ENCODE measurements around the gene AKAP17A. TPM values are rescaled to one million over a fixed set of nuclear protein-coding genes. Genes with fewer than 3 reads are reported as not detected.

Gene AKAP17A
- total and polyA plus RNA-seq, 2 donors (not counting 1 experiment from before 2014, with no cell fraction given): 9.3 to 17.8 TPM

- Histone ChIP-seq H3K9ac (ENCODE audit: insufficient read depth, low read length) (no peak overlapping the region), H2AFZ (ENCODE audit: low read length) (no peak overlapping the region), H3K79me2 (ENCODE audit: control insufficient read depth, insufficient read depth, low read length) (no peaks in the 10 kb centered on the region), H3K27me3 (ENCODE audit: control insufficient read depth, insufficient read depth, low read length) (no peaks in the 10 kb centered on the region), H3K4me1 (ENCODE audit: control insufficient read depth, extremely low read depth, insufficient read depth, low read length) (no peaks in the 10 kb centered on the region), H3K4me2 (ENCODE audit: extremely low read depth, insufficient read depth, low read length) (no peak overlapping the region), H3K9me3 (ENCODE audit: control insufficient read depth, insufficient read depth, low read depth, low read length) (no peaks in the 10 kb centered on the region), H3K27ac (ENCODE audit: insufficient read depth, low read length) (no peak overlapping the region), H3K4me3 (replicated peaks in 1 of 4; ENCODE audit: control extremely low read depth in 1 of 4, insufficient read depth in 1 of 4, low read depth in 3 of 4, low read length in 4 of 4) (no peak overlapping the region), H4K20me1 (ENCODE audit: control insufficient read depth, extremely low read depth, insufficient read depth, low read length) (no peaks in the 10 kb centered on the region), H3K36me3 (ENCODE audit: control insufficient read depth, insufficient read depth, low read length) (no peaks in the 10 kb centered on the region)
- TF ChIP-seq CTCF (conservative IDR thresholded peaks at IDR 0.05 in 1 of 2, IDR thresholded peaks at IDR 0.05 in 1 of 2; ENCODE audit: low read depth in 1 of 2, low read length in 2 of 2) (no peak), EZH2 (IDR thresholded peaks at IDR 0.05; ENCODE audit: low read length, missing control alignments) (no peak)
- DNase-seq (ENCODE audit: low read depth in 2 of 2): no peak
Measured at GRCh38 chrX:1610166-1610565, 18.8 kb downstream of the AKAP17A start.

- no peak overlapping the region for H3K9ac ChIP-seq (ENCODE audit: insufficient read depth, low read length)
- H3K36me3 ChIP-seq (ENCODE audit: control insufficient read depth, insufficient read depth, low read length): no peaks in the 10 kb centered on the region
- no peak overlapping the region for H3K27ac ChIP-seq (ENCODE audit: insufficient read depth, low read length)
- no peaks in the 10 kb centered on the region for H3K9me3 ChIP-seq (ENCODE audit: control insufficient read depth, insufficient read depth, low read depth, low read length)
- no peak overlapping the region for H3K4me3 ChIP-seq (replicated peaks in 1 of 4; ENCODE audit: control extremely low read depth in 1 of 4, insufficient read depth in 1 of 4, low read depth in 3 of 4, low read length in 4 of 4)
- H4K20me1 ChIP-seq (ENCODE audit: control insufficient read depth, extremely low read depth, insufficient read depth, low read length): no peaks in the 10 kb centered on the region
- H3K4me2 ChIP-seq (ENCODE audit: extremely low read depth, insufficient read depth, low read length): no peak overlapping the region
- H3K79me2 ChIP-seq (ENCODE audit: control insufficient read depth, insufficient read depth, low read length): no peaks in the 10 kb centered on the region
- no peak for DNase-seq (ENCODE audit: low read depth in 2 of 2)
- no peaks in the 10 kb centered on the region for H3K27me3 ChIP-seq (ENCODE audit: control insufficient read depth, insufficient read depth, low read length)
- no peaks in the 10 kb centered on the region for H3K4me1 ChIP-seq (ENCODE audit: control insufficient read depth, extremely low read depth, insufficient read depth, low read length)
- H2AFZ ChIP-seq (ENCODE audit: low read length): no peak overlapping the region
- TF ChIP-seq EZH2 (IDR thresholded peaks at IDR 0.05; ENCODE audit: low read length, missing control alignments) (no peak), CTCF (conservative IDR thresholded peaks at IDR 0.05 in 1 of 2, IDR thresholded peaks at IDR 0.05 in 1 of 2; ENCODE audit: low read depth in 1 of 2, low read length in 2 of 2) (no peak)
Measured at GRCh38 chrX:1610736-1611135, 19.3 kb downstream of the AKAP17A start.

DNA sequence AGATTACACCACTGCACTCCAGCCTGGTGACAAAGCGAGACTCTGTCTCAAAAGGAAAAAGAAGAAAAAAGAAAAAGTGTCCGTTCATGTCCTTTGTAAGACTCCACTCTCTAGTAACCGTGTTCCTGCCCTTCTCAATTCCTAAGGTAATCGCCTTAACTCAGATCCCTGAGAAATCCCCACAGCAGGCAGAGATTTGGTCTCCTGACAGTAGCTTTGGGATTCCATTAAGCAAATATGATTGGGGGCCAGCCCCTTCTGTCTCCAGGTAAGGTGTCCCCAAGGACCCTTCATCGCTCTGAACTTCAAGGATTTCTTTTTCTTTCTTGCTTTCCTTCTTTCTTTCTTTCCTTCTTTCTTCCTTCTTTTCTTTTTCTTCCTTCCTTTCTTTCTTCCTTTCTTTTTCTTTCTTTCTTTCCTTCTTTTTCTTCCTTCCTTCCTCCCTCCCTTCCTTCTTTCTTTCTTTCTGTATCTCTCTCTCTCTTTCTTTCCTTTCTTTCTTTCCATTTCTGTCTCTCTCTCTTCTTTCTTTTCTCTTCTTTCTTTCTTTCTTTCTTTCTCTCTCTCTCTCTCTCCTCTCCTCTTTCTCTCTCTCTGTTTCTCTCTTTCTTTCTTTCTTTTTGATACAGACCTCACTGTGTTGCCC, 21.4 kb downstream of the AKAP17A start:
- Histone ChIP-seq H3K79me2 (ENCODE audit: control insufficient read depth, insufficient read depth, low read length) (no peaks in the 10 kb centered on the region), H3K9ac (ENCODE audit: insufficient read depth, low read length) (no peak overlapping the region), H3K27ac (ENCODE audit: insufficient read depth, low read length) (no peak overlapping the region), H3K9me3 (ENCODE audit: control insufficient read depth, insufficient read depth, low read depth, low read length) (no peaks in the 10 kb centered on the region), H3K27me3 (ENCODE audit: control insufficient read depth, insufficient read depth, low read length) (no peaks in the 10 kb centered on the region), H2AFZ (ENCODE audit: low read length) (no peak overlapping the region), H3K4me2 (ENCODE audit: extremely low read depth, insufficient read depth, low read length) (no peak overlapping the region), H3K4me1 (ENCODE audit: control insufficient read depth, extremely low read depth, insufficient read depth, low read length) (no peaks in the 10 kb centered on the region), H4K20me1 (ENCODE audit: control insufficient read depth, extremely low read depth, insufficient read depth, low read length) (no peaks in the 10 kb centered on the region), H3K4me3 (replicated peaks in 1 of 4; ENCODE audit: control extremely low read depth in 1 of 4, insufficient read depth in 1 of 4, low read depth in 3 of 4, low read length in 4 of 4) (no peak overlapping the region), H3K36me3 (ENCODE audit: control insufficient read depth, insufficient read depth, low read length) (no peaks in the 10 kb centered on the region)
- DNase-seq (ENCODE audit: low read depth in 2 of 2): no peak
- TF ChIP-seq EZH2 (IDR thresholded peaks at IDR 0.05; ENCODE audit: low read length, missing control alignments) (no peak), CTCF (conservative IDR thresholded peaks at IDR 0.05 in 1 of 2, IDR thresholded peaks at IDR 0.05 in 1 of 2; ENCODE audit: low read depth in 1 of 2, low read length in 2 of 2) (no peak)

All from fibroblast of lung (primary cell).